Stimulated activated CD4-positive, alpha-beta T cell treated with anti-CD3 and anti-CD28 coated beads, TNF-alpha, amount 100 ng/mL, for 24 hours (primary cell): ENCODE measurements around the gene ZNF597.
A peak's percentile ranks its signal among the peaks of the same experiment; 100 is the strongest.

Experiments
- DNase-seq, 3 experiments: peaks; one replicate each; pipeline ENCODE4 v3.0.0-alpha.2; 2020; ENCODE audit warnings: low read depth in 3 of 3

ZNF597 gene

GRCh38 chr16:3443108-3444031, at the start of gene ZNF597, which contains the start of gene NAA60:
Gene ZNF597, minus strand, starts transcription at chr16:3443504. Its CDS starts 351 bp downstream, at chr16:3443153.
Gene NAA60, plus strand, starts transcription at chr16:3443680. Its CDS starts 32,548 bp downstream, at chr16:3476228.
- DNase-seq, result peak; percentile 54 to 77 (median 64)

- no peak for DNase-seq
Observed at GRCh38 chr16:3492356-3492755, 49.1 kb upstream of the ZNF597 start.

- DNase-seq, result no peak
Observed at GRCh38 chr16:3490911-3491629, 47.8 kb upstream of the ZNF597 start.

- DNase-seq, result no peak
Observed at GRCh38 chr16:3488801-3489200, 45.5 kb upstream of the ZNF597 start.

GRCh38 chr16:3487521-3488410, 44.5 kb upstream of the ZNF597 start:
- no peak for DNase-seq

GRCh38 chr16:3486506-3487215, 43.4 kb upstream of the ZNF597 start:
- no peak for DNase-seq

GRCh38 chr16:3485821-3486505, 42.7 kb upstream of the ZNF597 start:
- no peak for DNase-seq

GRCh38 chr16:3485097-3485745, 41.9 kb upstream of the ZNF597 start:
- DNase-seq, result no peak

- no peak for DNase-seq
Observed at GRCh38 chr16:3484318-3485096, 41.2 kb upstream of the ZNF597 start.

GRCh38 chr16:3482659-3483241, 39.4 kb upstream of the ZNF597 start:
- DNase-seq, result no peak

- DNase-seq, result no peak
Observed at GRCh38 chr16:3481696-3482658, 38.7 kb upstream of the ZNF597 start.

- DNase-seq, result no peak
Observed at GRCh38 chr16:3480901-3481695, 37.8 kb upstream of the ZNF597 start.

GRCh38 chr16:3479654-3480216, 36.4 kb upstream of the ZNF597 start:
- DNase-seq, result no peak

- no peak for DNase-seq
Observed at GRCh38 chr16:3478242-3478925, 35.1 kb upstream of the ZNF597 start.

GRCh38 chr16:3476409-3476808, 33.1 kb upstream of the ZNF597 start:
- no peak for DNase-seq
